Activated CD4-positive, alpha-beta T cell treated with anti-CD3 and anti-CD28 coated beads, Interleukin-2, Interleukin-6, amounts not matched to agents 100 ng/mL and 50 ng/mL, durations not matched to agents 16 hours and 8 hours (primary cell): Measurements from ENCODE around the gene NR1H4.
"Not testable (repeated sequence)": the region's sequence is repeated elsewhere in the genome, so short reads cannot be mapped to it uniquely, and the experiment has no call there.

Source experiments
- DNase-seq: peaks from one replicate; pipeline ENCODE4 v3.0.0-alpha.2; 2020

The NR1H4 gene

DNA sequence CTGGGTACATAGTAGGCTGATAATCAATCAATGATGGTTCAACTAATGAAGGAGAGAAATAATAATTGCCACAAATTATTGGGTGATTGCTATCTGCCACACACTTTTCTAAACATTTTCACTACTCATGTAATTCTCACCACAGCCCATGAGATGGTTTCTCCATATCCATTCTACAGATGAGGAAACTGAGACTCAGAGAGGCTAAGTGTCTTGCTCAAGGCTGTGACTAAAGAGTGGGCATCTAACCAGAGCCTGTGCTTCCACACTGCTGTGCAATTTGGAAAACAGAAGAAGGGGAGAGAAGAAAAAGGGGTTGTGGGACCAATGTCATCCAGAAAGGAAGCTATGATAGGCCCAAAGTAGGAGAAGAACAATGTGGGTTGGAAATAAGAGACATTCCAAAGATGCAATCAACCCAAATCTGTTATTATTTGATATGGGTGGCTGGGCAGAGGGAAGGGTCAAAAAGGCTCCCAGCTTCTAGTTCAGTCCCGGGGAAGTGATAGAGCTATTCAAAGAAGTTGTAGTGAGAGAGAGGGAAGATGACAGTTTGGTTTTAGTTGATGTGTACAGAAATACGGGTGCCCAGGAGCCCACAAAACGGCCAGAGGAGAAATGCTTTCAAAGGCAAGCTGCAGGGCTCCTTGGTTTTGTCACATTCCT, 483 bp upstream of the NR1H4 start:
- DNase-seq: no peak

DNA sequence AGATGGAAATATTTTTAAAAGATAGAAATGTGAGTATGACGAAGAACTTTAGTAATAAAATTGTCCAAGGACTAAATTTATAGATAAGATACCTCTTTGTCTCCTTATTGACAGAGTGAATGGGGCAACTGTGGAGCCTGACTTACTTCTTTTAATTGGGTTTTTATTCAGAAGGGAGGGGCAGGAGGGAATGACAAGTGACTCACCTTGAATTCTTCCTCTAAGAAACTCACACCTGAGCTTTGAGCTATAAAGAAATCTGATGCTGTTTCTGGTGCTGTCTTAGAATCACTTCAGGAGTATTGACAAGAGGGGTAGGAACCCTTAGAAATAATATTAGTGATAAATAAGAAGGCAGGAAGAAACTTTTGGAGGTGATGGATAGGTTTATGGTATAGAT, 951 bp downstream of the NR1H4 start:
- no peak for DNase-seq

DNA sequence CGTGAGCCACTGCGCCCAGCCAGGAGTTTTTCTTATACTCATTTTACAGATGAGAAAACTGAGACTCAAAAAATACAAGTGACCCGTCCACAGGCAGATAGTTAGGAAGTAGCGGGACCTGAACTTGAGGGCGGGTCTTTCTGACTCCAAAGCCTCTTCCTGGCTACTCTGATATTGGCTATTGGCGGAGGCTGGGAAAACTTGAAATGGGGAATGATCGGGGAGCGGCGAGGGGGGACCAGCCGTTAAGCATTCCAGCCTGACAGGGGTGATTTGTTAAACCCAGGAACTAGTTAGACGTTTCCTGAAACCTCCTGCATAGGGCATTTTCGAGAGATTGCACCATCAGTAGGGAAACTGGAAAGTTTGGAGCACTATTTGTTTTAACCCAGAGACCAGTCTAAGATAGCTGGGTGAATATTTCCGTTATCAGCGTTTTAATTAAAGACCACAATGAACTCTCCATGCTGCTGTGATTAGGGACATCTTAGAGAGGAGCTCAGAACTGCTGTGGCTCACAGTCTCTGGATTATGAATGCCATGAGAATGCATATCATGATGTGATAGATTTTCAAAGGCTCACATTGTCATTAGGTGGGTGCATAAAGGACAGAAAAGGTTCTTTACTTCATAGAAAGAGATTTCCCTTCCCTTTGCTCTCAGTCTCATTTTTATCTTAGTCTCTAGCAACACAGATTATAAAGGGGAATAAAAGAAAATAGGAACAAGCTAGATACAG, 2.5 kb downstream of the NR1H4 start:
- no peak for DNase-seq

DNA sequence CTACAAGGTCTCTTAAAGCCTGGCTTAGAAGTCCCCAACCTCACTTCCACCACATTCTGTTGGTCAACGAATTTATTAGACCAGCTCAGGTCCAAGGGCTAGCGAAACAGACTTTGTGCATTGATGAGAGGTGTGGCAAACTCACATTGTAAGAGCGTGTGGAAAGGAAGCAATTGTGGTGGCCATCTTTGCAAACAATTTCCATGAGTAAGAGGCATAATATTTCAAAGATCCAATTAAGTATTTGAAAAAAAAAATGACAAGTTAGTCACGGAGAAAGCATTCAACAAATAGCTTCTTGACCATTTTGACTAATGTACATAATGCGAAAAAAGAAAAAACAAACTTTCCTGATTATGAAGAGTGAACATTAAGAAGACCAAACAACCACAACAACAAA, 7.4 kb downstream of the NR1H4 start:
- DNase-seq: no peak

DNA sequence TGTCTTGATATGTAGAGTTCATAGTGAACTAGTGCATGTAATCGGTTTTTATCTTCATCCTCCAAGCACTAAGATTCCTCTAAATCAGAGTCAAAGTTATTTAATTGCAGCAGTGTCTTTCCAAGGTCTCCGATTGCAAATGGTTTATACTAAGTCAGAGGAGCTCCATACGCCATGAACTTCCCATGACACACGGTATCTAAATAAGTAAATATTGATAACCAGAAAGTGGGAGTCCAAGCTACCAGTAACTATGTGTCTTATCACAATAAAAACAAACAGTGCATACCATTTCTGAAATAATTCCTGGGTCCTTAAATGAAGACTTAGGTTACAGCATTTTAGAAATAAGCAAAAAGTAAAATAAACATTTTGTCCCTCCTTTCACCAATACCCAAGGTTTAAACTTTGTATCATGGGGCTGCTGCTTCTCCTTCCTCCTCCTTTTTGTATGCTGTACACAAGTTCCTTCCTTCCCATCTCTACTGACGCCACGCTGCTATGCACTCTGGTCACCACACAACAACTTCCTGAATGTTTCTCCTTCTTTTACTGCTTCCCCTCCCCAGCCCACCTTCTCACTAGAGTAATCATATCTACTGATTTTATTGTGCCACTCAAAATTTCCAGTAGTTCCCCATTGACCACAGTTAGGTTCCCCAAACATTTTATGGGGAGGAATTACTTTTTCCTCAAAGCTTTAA, 10.7 kb downstream of the NR1H4 start:
- DNase-seq: no peak

DNA sequence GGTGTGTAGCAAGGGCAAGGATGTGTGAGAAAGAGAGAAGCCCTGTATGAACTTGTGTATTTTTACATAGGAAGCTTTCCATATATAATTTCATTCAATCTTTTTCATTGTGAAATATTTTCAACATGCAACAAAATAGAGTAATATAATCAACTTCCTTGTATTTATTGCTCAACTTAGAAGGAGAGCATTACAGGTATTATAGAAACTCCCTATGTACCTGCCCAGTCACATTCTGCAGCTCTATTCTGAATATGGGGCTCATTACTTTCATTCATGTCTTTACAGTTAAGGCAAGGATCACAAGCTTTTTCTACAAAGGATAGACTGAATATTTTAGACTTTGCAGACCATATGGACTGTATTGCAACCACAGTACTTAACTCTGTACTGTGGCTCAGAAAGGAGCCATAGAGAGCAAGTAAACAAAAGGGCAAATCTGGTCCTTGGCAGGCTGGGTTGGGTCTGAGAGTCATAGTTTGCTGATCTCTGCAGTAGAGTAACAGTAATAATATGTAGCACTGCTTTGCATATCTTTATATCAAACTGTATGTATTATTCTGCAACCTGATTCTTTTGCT, 11.3 kb downstream of the NR1H4 start:
- DNase-seq: no peak

DNA sequence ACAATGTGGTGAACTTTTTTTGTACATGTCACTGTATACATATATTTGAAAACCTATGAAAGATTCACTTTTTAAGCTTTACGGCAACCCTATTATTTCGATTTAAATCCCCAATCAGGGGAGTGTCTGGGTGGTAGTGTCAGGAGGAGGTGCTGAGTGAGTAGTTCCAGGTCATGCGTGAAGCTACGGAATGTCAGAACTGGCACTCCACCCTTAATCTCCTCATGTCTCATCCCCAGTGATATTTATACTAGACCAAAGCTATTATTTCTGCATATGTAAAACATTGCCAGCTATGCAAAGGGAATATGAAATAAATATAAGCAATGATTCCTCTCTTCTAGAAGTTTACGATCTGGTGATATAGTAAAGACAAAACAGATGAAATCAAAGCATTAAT, 12.3 kb downstream of the NR1H4 start:
- DNase-seq: no peak

DNA sequence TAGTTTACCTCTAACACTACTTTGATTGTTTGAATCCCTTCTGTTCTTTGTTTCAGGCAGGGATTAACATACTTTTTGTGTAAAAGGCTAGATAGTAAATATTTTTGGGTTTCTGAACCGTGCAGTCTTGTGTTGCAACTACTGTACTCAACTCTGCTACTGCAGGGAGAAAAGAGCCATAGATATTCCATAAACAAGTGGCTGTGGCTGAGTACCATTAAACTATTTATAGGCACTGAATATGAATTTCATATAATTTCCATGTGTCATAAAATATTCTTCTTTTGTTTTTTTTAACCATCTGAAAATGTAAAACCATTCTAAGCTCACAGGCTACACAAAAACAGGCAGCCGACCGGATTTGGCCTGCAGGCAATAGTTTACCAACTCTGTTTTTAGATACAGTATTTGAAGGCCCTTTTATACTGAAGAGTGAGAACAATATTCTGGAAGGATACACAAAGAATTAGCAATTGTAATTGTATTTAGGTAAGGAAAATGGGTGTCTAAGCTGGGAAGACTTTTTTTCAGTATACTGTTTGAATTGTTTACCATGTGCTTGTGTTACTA, 15.7 kb downstream of the NR1H4 start:
- DNase-seq: no peak

DNA sequence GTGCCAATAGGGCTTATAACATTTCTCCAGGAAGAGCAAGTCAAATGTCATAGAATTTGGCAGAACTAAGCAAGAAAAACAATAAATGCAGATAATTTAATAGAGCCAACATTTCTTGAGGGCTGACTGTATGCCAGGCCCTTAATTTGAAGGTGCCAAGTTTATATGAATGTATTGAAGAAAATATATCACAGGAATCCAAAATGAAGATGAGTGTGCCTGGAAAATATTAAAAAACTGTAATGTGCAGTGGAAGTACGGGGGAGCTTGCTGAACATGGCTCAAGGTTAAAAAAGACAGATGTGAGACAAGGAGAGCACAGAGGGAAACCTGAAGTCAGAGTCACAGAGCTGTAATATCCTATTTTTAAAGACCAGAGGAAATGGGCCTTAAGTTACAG, 16.4 kb downstream of the NR1H4 start:
- DNase-seq: no peak

DNA sequence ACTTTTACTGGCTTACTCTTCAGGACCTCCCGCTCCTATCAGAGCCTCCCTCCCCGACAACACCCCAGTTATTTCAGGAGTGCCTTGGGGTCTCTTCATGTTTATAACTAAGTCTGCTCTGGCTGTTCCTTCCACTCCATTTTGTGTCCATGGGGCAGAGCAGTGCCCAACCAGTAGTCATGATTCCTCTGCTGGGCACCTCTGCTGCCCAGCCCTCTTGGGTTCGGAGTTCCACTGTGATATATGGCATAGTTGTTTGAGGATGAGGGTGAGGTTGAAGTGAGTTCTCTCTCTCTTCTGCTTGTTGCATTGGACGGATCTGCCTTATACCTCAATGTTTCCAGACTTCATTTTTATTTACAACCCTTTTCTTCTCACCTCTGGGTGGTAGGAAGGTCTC, 17.4 kb downstream of the NR1H4 start:
- DNase-seq: no peak

DNA sequence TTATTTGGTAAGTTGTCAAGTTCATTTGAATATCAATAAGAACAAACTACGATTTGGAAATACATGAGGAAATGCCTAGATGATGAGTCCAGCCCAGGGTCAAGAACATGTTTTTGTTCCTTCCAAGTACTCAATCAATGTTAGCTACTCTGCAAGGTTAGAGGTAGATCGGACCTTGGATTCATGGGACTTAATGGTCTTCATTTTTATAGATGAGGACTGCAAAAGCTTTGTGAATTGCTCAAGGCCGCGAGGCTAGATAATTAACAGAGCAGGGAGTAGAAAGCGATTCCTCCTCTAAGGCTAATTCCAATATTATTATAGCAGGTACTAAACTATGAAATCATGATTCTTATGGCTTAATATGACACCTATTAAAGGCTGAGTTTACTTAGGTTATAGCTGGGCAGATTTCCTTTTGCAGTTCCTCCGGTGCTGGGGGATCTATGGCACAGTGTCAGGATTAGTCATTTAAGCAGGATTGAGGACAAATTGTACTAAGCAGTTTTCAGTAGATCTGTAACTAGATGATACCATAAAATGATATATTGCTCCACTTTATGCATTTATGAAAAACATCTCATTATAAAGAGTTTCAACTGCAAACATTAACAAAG, 19.8 kb downstream of the NR1H4 start:
- no peak for DNase-seq

DNA sequence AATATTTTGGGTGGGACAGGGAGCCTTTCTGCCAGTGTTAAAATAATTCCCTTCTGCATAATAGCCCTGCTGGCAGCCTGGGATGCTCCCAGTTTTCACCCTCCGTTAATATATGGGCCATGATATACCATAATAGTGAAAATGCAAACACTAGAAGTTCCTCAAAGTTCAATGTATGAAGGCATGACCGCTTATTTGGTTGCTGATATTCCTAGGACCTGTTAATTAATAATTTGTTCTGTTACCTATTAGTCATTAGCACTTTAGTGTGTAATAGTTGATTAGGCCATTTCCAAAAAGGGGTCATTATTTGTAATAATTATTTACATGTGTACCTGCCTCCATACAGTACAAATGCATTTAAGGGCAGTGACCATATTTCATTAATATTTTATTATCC, 20.4 kb downstream of the NR1H4 start:
- no peak for DNase-seq

DNA sequence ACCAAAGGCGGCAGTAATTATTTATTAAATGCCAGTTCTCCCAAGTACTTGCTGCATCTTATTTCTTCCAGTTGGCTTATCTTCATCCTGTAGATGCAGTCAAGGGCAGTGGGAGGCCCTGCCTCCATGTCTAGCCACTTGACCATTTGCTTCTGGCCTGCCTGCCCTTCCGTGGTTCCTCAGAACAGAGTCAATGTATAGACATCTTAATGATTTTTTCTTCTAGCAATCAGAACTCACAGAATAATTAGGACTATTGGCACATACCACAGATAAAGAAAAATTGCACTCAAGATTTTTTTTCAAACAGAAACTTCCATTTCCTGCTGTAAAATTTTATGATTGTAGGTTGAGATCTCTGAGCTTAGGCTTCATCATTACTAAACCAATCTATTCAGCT, 20.9 kb downstream of the NR1H4 start:
- no peak for DNase-seq

DNA sequence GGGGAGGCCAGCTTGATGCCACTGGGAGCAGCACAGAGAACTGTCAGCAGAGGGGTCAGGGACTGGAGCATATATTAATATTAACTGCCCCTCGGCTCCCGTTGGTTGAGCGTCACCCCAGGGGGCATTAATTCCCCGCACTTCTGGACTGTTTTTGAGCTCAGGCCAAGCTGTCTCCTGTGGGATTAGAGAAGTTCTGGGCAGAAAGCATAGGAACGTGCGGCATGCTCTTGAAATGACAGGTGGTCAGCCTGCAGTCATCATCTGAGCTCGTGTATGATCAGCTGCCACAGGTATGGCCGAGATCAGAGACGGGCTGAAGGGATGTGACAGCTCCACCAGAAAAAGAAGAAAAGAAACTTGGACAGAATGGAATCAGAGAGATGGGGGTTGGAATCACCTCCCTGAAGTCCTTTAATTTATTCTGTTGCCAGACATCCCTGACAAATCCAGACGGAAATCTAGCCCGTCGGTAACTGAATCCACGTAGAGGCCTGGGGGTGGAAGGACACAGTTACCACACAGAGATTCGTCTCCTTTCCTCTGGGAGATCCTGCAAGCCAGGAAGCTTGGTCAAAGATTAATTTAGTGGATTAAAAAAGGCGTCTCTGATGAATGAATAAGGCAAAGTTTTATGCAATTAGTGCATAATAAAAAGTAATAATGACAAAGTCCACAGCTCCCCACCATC, 23.6 kb downstream of the NR1H4 start:
- DNase-seq: no peak

DNA sequence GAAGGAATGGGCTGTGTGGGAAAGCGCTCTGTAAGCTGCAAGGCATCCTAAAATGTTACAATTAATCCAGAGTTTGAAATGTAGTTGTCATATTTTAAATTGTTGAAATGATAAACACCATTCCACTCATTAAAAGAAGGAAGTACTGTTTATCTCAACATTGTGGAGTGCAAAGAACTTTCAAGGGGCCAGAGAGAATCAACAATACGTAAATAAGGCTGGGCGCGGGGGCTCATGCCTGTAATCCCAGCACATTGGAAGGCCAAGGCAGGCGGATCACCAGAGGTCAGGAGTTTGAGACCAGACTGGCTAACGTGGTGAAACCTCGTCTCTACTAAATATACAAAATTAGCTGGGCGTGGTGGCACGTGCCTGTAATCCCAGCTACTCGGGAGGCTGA, 24.5 kb downstream of the NR1H4 start:
- no peak for DNase-seq

DNA sequence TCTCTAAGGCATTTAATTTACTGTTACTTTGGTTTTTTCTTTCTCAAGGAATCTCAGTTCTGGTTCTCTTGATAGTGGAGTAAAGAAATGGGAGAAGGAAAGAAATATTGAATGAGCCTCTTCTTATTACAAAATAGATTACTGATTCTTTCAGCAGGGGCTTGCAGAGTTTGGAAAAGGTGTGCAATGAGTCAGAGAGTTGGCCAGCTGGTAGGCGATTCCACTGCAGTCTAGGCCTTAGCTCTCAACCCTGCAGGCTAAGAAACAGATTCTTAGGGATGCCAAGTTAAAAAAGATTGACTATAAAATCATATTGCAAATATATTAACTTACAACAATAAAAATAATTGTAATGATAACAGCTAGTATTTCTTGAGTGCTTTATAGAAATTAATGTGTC, 25.8 kb downstream of the NR1H4 start:
- no peak for DNase-seq

DNA sequence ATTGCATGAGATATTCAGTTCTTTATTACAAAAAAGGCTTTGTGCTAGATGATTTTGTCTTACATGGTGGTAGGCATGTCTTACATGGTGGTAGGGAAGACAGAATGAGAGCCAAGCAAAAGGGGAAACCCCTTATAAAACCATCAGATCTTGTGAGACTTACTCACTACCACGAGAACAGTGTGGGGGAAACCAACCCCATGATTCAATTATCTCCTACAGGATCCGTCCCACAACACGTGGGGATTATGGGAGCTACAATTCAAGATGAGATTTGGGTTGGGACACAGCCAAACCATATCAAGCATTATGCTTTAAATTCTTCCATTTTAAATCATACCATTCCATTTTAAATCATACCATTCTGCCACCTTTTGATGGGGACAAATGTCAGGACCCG, 29.1 kb downstream of the NR1H4 start:
- not testable (repeated sequence) for DNase-seq

DNA sequence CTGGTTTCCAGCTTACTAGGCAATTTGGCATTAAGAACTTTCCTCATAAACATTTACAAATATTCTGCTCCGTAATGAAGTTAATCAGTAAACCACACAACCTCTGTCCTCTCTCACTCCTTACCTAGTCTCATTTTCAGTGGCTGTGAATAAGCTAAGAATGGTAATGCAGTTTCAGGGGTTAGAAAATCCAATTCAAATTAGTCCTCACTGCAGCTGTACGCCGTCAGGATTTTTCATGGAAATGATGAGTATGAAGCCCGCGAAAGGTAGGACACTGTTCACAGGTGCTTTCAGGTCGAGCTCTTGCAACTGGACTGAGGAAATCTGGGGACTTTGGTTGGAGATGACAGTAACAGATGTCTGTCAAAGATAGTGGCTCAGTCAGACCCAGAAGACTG, 29.6 kb downstream of the NR1H4 start:
- DNase-seq: no peak

DNA sequence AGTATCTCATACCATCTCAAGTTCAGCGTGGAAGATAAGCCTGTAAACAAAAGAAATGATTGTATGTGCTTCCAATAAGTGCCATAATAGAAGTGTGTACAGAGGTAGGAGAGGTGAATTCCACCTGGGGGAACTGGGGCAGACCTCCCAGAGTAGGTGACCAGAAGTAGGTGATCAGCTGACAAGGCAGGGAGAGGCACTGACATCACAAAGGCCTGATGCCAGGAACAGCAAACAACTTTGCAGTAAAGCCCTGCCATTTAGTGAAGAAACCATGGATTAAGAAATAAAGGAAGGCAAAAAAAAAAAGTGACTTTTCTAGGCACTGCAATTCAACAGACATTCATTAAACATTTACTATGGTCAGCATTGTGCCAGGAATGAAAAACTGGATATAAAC, 31.1 kb downstream of the NR1H4 start:
- no peak for DNase-seq

DNA sequence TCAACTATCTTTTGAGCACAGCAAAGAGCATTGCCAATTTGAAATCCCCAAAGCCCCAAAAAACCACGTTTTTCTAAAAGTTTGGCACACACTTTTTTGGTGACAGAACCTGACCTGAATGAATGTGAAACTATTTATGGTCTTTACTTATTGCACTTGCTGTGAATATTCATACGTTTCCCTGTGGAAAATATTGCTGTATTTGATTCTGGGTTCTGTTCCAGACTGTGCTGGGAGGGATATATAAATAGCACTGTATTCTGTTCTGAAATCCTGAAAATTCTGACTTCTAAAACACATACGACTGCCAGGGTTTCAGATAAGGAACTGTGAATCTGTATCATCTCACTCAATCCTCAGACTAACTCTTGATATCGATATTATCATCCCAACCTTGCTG, 35.1 kb downstream of the NR1H4 start:
- DNase-seq: no peak

DNA sequence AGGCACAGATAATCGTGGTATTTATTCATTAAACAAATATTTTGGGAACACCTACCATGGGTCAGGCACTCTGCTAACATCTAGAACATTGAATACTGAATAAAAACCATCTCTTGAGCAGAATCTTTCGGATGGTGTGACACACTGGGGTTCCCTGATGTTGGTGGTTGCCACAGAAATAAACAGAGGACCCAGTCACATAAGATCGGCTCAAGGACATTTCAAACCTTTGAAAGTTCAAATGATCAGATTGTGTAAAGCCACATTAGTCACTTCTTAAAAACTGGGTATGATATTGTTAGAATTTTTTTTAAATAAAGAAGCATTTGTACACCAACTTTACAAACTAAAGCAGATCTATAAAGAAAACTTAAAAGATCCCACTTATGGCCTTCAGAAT, 39.0 kb downstream of the NR1H4 start:
- no peak for DNase-seq

DNA sequence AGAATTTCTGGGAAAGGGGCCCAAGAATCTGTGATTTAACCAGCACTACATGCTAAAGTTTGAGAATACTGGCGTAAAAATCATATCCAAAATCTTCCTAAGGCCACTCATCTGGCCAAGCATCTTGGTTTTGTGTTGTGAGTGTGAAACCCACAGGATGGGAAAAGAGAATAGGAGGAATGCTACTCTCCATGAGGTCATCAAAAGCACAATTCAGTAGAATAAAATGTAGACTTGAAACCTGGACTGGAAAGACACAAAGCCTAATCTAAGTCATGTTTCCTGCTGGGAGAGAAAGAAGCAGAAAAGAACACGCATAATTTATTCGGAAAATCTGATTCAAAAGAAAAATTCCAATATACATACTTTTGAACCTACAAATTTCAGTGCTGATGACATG, 42.3 kb downstream of the NR1H4 start:
- no peak for DNase-seq

DNA sequence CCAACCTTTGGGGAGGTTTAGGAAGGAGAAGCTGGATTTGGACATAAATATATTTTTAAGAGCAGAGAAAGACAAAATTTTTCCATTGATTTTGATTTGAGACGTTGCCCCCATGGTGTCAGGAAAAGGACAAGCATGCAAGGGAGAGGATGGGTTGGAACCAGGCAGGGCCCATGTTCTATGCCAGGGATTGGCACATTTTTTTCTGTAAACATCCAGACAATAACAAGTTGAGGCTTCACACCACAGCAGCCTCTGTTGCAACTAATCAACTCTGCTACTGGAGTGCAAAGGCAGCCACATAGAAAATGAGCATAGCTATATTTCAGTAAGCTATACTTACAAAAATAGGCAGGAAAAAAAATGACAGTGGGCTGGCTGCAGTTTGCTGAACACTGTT, 44.7 kb downstream of the NR1H4 start:
- DNase-seq: no peak
